Uterus (tissue), 4 donors: Measurements from ENCODE around the gene USP20. TPM values are rescaled to one million over a fixed set of nuclear protein-coding genes. Genes with fewer than 3 reads are reported as not detected.
"Not testable (repeated sequence)": the region's sequence is repeated elsewhere in the genome, so short reads cannot be mapped to it uniquely, and the experiment has no call there.

Source experiments
- DNase-seq, 2 donors: peaks; one replicate each; pipeline ENCODE4 v3.0.0-alpha.2; 2019 to 2020
- H3K27ac ChIP-seq, 2 donors: fragments of 200-600 bp; sonication (generic); 1 replicate in 1 of 2; 2 replicates in 1 of 2; pipeline ENCODE4 v1.5.1; 2016 to 2018
- H3K27me3 ChIP-seq, 2 donors: fragments of 200-600 bp; sonication (generic); one replicate each; pipeline ENCODE4 v1.5.1; 2018 to 2019; ENCODE audit warnings: control low read depth in 1 of 2
- H3K36me3 ChIP-seq, 2 donors: fragments of 200-600 bp; sonication (generic); one replicate each; pipeline ENCODE4 v1.5.1; 2019; ENCODE audit warnings: control low read depth in 1 of 2
- H3K4me1 ChIP-seq, 2 donors: fragments of 200-600 bp; sonication (generic); one replicate each; pipeline ENCODE4 v1.5.1; 2018 to 2019; ENCODE audit warnings: control low read depth in 1 of 2
- H3K4me3 ChIP-seq, 2 donors: fragments of 200-600 bp; sonication (generic); 1 replicate in 1 of 2; 2 replicates in 1 of 2; pipeline ENCODE4 v1.5.1; 2018 to 2019; ENCODE audit warnings: mild to moderate bottlenecking in 1 of 2
- H3K9me3 ChIP-seq, 2 donors: fragments of 200-600 bp; sonication (generic); one replicate each; pipeline ENCODE4 v1.5.1; 2019; ENCODE audit warnings: control low read depth in 1 of 2
- CTCF ChIP-seq, 4 experiments: fragments of 200-600 bp in 2 of 4; fragments of 450-650 bp in 2 of 4; sonication (generic) in 2 of 4; IDR thresholded peaks; one replicate each; pipeline ENCODE4 v1.5.1; 2016 to 2019; ENCODE audit warnings: antibody characterized with exemption in 4 of 4, mild to moderate bottlenecking in 2 of 4, moderate library complexity in 1 of 4
- POLR2A ChIP-seq, 2 donors: fragments of 450-650 bp; IDR thresholded peaks; one replicate each; pipeline ENCODE4 v1.6.1; 2016; ENCODE audit warnings: antibody characterized with exemption in 2 of 2, mild to moderate bottlenecking in 1 of 2, moderate library complexity in 1 of 2
- intact Hi-C: fragments of 100-400 bp; cut with DNase I; formaldehyde crosslinking; loops from one replicate; pipeline ENCODE4 v1.15.1; 2023; ENCODE audit warnings: low total_unique reads
- total RNA-seq, 4 donors: library from RNA; depleted of rRNA in 3 of 4; stranded (reverse); fragments of >200 nt in 3 of 4; gene quantifications; one replicate each; pipeline versions ENCODE4 v1.1.0 to v1.2.4, GENCODE V29; 2014 to 2023
- donor health status: DM: yes; HTN: yes; CAD: no.

The USP20 gene
- 10 to 100 TPM in 2 of 4 donors, 1 to 10 TPM in 2; 5.6 to 46.7 (median 11.1) TPM for total RNA-seq

DNA sequence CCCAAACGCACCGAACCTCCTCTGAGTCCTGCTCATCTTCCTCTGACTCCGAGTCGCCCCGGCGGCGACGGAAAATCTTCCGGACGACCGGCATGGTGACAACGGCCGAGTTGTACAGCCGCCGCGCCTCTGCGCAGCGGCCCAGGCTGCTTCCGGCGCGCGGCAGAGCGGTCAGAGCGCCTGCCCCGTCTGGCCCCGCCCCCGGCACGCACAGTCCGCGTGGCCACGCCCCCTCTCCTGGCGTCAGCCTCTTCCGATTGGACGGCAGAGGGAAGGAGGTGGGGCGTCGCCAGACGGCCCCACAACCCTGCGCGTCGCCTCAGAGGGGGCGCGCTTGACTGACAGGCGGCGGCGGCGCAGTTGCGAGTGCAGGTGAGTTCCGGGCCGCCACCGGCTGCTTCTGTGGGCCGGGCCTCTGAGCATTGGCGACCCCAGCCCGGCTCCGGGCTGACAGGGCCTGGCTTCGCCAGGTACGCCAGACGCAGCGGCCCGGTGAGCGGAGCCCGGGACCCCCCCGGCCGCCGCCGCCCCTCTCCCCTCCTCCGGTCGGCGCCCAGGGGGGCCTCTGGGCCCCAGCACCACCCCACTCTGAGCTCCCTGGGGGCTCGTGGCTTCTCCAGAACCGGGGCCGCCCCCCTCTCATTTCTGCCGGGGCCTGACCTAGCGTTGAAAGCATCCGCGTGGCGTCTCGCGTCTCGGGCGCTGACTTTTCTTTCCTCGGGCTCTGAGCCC is at the start of gene USP20, which contains the start of gene C9orf78:
USP20 (plus strand) TSS at position 331 of the 732 bp plus-strand sequence. CDS start 17,098 bp downstream, outside the sequence.
C9orf78 (minus strand) TSS at position 148 of the 732 bp plus-strand sequence; CDS start at position 94, 54 bp downstream.
- H3K36me3 ChIP-seq = no peaks in the 10 kb centered on the region
- H3K9me3 ChIP-seq = no peaks in the 10 kb centered on the region
- H3K4me1 ChIP-seq = peaks cover 8 to 14% of the 10 kb centered on the region in 2 donors
- no peaks in the 10 kb centered on the region for H3K27me3 ChIP-seq
- peak; percentile 85 to 95 for TF ChIP-seq POLR2A (IDR thresholded peaks at IDR 0.05)
- no peak for TF ChIP-seq CTCF (IDR thresholded peaks at IDR 0.05)
- peak within 1 kb of the TSS; percentile 82 to 93 for H3K27ac ChIP-seq
- peak within 1 kb of the TSS; percentile 93 to 94 for H3K4me3 ChIP-seq
- intact Hi-C loops = no loop called here
- peak; percentile 94 to 97 for DNase-seq

- intact Hi-C loops = loop anchor here (10.0 kb wide), 2 partner anchors 141 to 661 kb away; partner anchors contain the start of gene ASB6
- Histone ChIP-seq H3K27ac (no peak overlapping the region), H3K36me3 (no peaks in the 10 kb centered on the region), H3K4me3 (no peak overlapping the region), H3K27me3 (no peaks in the 10 kb centered on the region), H3K9me3 (no peaks in the 10 kb centered on the region), H3K4me1 (no peaks in the 10 kb centered on the region)
- no peak for DNase-seq
- no peak for TF ChIP-seq CTCF (IDR thresholded peaks at IDR 0.05)
- no peak for TF ChIP-seq POLR2A (IDR thresholded peaks at IDR 0.05)
These were observed 49.4 kb upstream of the USP20 start for GRCh38 chr9:129785866-129786265.

GRCh38 chr9:129786481-129786880 is 48.8 kb upstream of the USP20 start:
- intact Hi-C loops = loop anchor here (10.0 kb wide), 2 partner anchors 142 to 662 kb away; partner anchors contain the start of gene ASB6
- TF ChIP-seq CTCF (IDR thresholded peaks at IDR 0.05) (no peak), POLR2A (IDR thresholded peaks at IDR 0.05) (no peak)
- Histone ChIP-seq H3K36me3 (no peaks in the 10 kb centered on the region), H3K4me3 (no peak overlapping the region), H3K4me1 (no peaks in the 10 kb centered on the region), H3K9me3 (no peaks in the 10 kb centered on the region), H3K27me3 (no peaks in the 10 kb centered on the region), H3K27ac (no peak overlapping the region)
- no peak for DNase-seq

GRCh38 chr9:129794549-129794948 is 40.7 kb upstream of the USP20 start:
- H3K27ac ChIP-seq = no peak overlapping the region
- intact Hi-C loops = no loop called here
- H3K9me3 ChIP-seq = no peaks in the 10 kb centered on the region
- H3K36me3 ChIP-seq = no peaks in the 10 kb centered on the region
- DNase-seq = no peak
- H3K27me3 ChIP-seq = no peaks in the 10 kb centered on the region
- no peaks in the 10 kb centered on the region for H3K4me1 ChIP-seq
- H3K4me3 ChIP-seq = no peak overlapping the region
- TF ChIP-seq POLR2A (IDR thresholded peaks at IDR 0.05) = no peak
- TF ChIP-seq CTCF (IDR thresholded peaks at IDR 0.05) = no peak

DNA sequence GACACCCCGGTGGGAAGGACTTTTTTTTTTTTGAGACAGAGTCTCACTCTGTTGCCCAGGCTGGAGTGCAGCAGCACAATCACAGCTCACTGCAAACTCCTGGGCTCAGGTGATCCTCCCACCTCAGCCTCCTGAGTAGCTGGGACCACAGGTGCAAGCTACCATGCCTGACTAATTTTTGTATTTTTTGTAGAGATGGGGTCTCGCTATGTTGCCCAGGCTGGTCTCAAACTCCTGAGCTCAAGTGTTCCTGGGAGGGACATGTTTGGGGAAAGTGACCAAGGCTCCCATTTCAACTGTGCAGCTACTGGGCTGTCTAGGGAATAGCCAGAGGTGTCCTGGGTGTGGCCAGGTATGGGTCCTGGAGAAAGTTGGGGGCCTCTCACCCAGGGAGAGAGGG is 39.2 kb upstream of the USP20 start:
- H3K36me3 ChIP-seq, H3K4me1 ChIP-seq, intact Hi-C loops, H3K9me3 ChIP-seq, H3K27ac ChIP-seq, DNase-seq, H3K4me3 ChIP-seq, H3K27me3 ChIP-seq: not testable (repeated sequence)
